HepG2 (cell line): Measurements from ENCODE around the gene APOC1. TPM values are rescaled to one million over a fixed set of nuclear protein-coding genes. Genes with fewer than 3 reads are reported as not detected.
A peak's percentile ranks its signal among the peaks of the same experiment; 100 is the strongest.

Experiments
- BCL3 ChIP-seq: sonication (generic); formaldehyde crosslinking; IDR thresholded peaks from 2 replicates; pipeline ENCODE4 v1.5.1; 2020; ENCODE audit warnings: mild to moderate bottlenecking, missing genetic modification reagents, moderate library complexity
- GLI4 ChIP-seq: sonication (generic); formaldehyde crosslinking; IDR thresholded peaks from 2 replicates; pipeline ENCODE4 v1.5.1; 2020; ENCODE audit warnings: missing genetic modification reagents, mild to moderate bottlenecking, moderate library complexity, borderline replicate concordance
- GPBP1L1 ChIP-seq: sonication (generic); formaldehyde crosslinking; IDR thresholded peaks from 2 replicates; pipeline ENCODE4 v1.5.0; 2020; ENCODE audit warnings: mild to moderate bottlenecking, missing genetic modification reagents
- KMT2B ChIP-seq: IDR thresholded peaks from 2 replicates; pipeline ENCODE4 v1.6.1; 2016; ENCODE audit warnings: missing genetic modification reagents, missing compliant biosample characterization
- MNT ChIP-seq: fragments of 450-650 bp; IDR thresholded peaks from 2 replicates; pipeline ENCODE4 v1.6.1; 2016
- PAWR ChIP-seq: sonication (generic); formaldehyde crosslinking; IDR thresholded peaks from 2 replicates; pipeline ENCODE4 v1.4.0; 2020; ENCODE audit warnings: missing genetic modification reagents, mild to moderate bottlenecking, borderline replicate concordance
- RARA ChIP-seq: IDR thresholded peaks from 2 replicates; pipeline ENCODE4 v1.6.1; 2016; ENCODE audit warnings: missing genetic modification reagents, missing compliant biosample characterization
- ZNF124 ChIP-seq: sonication (generic); formaldehyde crosslinking; IDR thresholded peaks from 2 replicates; pipeline ENCODE4 v1.4.0; 2020; ENCODE audit warnings: missing genetic modification reagents
- ZNF180 ChIP-seq: sonication (generic); formaldehyde crosslinking; IDR thresholded peaks from 2 replicates; pipeline ENCODE4 v1.4.0; 2020; ENCODE audit warnings: low read depth, missing genetic modification reagents, borderline replicate concordance
- ZNF576 ChIP-seq: sonication (generic); formaldehyde crosslinking; IDR thresholded peaks from 2 replicates; pipeline ENCODE4 v1.4.0; 2020; ENCODE audit warnings: mild to moderate bottlenecking, missing genetic modification reagents
- ZNF605 ChIP-seq: sonication (generic); formaldehyde crosslinking; IDR thresholded peaks from 2 replicates; pipeline ENCODE4 v1.8.0; 2022; ENCODE audit warnings: mild to moderate bottlenecking, missing genetic modification reagents
- ZNF614 ChIP-seq: IDR thresholded peaks from 2 replicates; pipeline ENCODE4 v1.6.1; 2018; ENCODE audit warnings: missing biosample characterization, missing genetic modification reagents, inconsistent platforms, borderline replicate concordance
- ZNF652 ChIP-seq: IDR thresholded peaks from 2 replicates; pipeline ENCODE4 v1.6.1; 2016; ENCODE audit warnings: low read depth, borderline replicate concordance
- polyA plus RNA-seq, 8 experiments: library from polyadenylated mRNA; depleted of rRNA in 3 of 8; stranded (reverse) in 7 of 8; unstranded in 1 of 8; fragments of >200 nt; fragmentation: Illumina TruSeq in 4 of 8; extraction: Trizol in 4 of 8; gene quantifications; 2 replicates each; pipeline versions ENCODE4 v1.2.1 to v1.2.3, GENCODE V29; 2011 to 2016; ENCODE audit warnings: low read depth in 4 of 8, missing spikeins in 1 of 8, mixed read lengths in 1 of 8; ENCODE audit not compliant: insufficient read depth in 1 of 8
- total RNA-seq, 5 experiments: library from RNA; depleted of rRNA; stranded (reverse); fragments of >200 nt; fragmentation: Illumina TruSeq; extraction: Trizol; gene quantifications; 2 replicates each; pipeline ENCODE4 v1.2.3, GENCODE V29; 2016; ENCODE audit warnings: low read depth in 1 of 5
- TF ChIP-seq, protein P1 (sequence below): IDR thresholded peaks from 2 replicates; pipeline ENCODE4 v1.6.1; 2016; ENCODE audit warnings: missing biosample characterization, missing genetic modification reagents, low read depth
- TF ChIP-seq, protein P2 (sequence below): IDR thresholded peaks from 2 replicates; pipeline ENCODE4 v1.6.1; 2012; ENCODE audit warnings: inconsistent platforms
- TF ChIP-seq, protein P3 (sequence below): IDR thresholded peaks from 2 replicates; pipeline ENCODE4 v1.6.1; 2016; ENCODE audit warnings: control low read depth
- TF ChIP-seq, protein P4 (sequence below): sonication (generic); formaldehyde crosslinking; IDR thresholded peaks from 2 replicates; pipeline ENCODE4 v1.8.1; 2023; ENCODE audit warnings: mild to moderate bottlenecking, inconsistent platforms, moderate library complexity, missing genetic modification reagents, borderline replicate concordance

APOC1 gene
- total and polyA plus RNA-seq, 2 of the 13 experiments (the other 11 are each of a cell fraction or from before 2014, with no cell fraction given) = 600 to 1,235 TPM

DNA sequence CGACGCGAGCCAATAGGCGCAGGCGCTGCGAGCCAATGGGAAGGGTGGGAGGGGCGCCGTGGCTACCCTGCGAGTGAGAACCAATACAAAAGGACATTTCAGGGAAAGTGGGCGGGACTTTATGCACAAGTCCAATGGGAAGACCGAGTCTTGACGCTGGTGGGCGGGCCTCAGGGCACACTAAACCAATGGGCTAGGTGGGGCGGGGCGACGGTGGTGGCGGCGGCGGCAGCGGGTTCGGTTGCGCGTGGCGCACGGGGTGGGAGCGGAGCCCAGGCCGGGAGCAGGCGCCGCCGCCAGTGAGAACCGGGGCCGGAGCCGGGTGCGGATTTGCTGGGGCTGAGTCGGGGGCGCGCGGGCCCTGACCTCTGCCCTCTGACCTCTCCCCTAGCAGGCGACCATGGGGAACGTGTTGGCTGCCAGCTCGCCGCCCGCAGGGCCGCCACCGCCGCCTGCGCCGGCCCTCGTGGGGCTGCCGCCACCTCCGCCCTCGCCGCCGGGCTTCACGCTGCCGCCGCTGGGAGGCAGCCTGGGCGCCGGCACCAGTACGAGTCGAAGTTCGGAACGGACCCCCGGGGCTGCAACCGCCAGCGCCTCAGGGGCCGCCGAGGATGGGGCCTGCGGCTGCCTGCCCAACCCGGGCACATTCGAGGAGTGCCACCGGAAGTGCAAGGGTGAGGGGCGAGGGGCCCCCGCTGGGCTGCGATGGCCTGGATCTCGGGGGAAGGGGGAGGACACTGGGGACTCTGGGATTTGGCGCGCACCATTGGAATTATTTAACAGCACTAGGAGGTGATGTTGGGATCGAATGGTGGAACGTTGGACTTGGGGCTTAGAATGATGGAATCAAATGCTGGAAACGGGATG lies 23.2 kb upstream of the APOC1 start, which contains the start of gene TOMM40 (continued):
- no peak for TF ChIP-seq ZNF614 (CRISPR knock-in tag)
- TF ChIP-seq ZNF180 = no peak
- no peak for TF ChIP-seq RARA (CRISPR knock-in tag)
- no peak; the same call in 1 of the 2 replicates for TF ChIP-seq MNT
- TF ChIP-seq, protein P1, sequence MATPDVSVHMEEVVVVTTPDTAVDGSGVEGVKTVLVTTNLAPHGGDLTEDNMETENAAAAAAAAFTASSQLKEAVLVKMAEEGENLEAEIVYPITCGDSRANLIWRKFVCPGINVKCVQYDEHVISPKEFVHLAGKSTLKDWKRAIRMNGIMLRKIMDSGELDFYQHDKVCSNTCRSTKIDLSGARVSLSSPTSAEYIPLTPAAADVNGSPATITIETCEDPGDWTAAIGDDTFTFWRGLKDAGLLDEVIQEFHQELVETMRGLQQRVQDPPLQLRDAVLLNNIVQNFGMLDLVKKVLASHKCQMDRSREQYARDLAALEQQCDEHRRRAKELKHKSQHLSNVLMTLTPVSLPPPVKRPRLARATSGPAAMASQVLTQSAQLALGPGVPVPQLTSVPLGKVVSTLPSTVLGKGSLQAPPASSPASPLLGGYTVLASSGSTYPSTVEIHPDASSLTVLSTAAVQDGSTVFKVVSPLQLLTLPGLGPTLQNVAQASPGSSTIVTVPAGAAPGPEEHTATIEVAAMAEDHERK = peak; percentile 49; the same call in 1 of the 2 replicates
- TF ChIP-seq, protein P2, sequence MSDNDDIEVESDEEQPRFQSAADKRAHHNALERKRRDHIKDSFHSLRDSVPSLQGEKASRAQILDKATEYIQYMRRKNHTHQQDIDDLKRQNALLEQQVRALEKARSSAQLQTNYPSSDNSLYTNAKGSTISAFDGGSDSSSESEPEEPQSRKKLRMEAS = peak; percentile 89
- TF ChIP-seq GLI4 (CRISPR knock-in tag) = no peak
- no peak for TF ChIP-seq KMT2B (CRISPR knock-in tag)
- TF ChIP-seq, protein P3, sequence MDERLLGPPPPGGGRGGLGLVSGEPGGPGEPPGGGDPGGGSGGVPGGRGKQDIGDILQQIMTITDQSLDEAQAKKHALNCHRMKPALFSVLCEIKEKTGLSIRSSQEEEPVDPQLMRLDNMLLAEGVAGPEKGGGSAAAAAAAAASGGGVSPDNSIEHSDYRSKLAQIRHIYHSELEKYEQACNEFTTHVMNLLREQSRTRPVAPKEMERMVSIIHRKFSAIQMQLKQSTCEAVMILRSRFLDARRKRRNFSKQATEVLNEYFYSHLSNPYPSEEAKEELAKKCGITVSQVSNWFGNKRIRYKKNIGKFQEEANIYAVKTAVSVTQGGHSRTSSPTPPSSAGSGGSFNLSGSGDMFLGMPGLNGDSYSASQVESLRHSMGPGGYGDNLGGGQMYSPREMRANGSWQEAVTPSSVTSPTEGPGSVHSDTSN (CRISPR knock-in tag) = no peak
- no peak for TF ChIP-seq PAWR
- TF ChIP-seq, protein P4, sequence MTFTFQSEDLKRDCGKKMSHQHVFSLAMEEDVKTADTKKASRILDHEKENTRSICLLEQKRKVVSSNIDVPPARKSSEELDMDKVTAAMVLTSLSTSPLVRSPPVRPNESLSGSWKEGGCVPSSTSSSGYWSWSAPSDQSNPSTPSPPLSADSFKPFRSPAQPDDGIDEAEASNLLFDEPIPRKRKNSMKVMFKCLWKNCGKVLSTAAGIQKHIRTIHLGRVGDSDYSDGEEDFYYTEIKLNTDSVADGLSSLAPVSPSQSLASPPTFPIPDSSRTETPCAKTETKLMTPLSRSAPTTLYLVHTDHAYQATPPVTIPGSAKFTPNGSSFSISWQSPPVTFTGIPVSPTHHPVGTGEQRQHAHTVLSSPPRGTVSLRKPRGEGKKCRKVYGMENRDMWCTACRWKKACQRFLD (CRISPR knock-in tag) = no peak
- TF ChIP-seq ZNF652 (CRISPR knock-in tag) = no peak
- no peak for TF ChIP-seq ZNF605 (CRISPR knock-in tag)
- no peak for TF ChIP-seq ZNF124 (CRISPR knock-in tag)
- peak; percentile 40; the same call in 1 of the 2 replicates for TF ChIP-seq BCL3 (CRISPR knock-in tag)
- no peak for TF ChIP-seq ZNF576 (CRISPR knock-in tag)
- no peak for TF ChIP-seq GPBP1L1
